T-helper 1 cell treated with Interleukin-12 subunit alpha and Interleukin-12 subunit beta and Interleukin-4 antibody, amounts not matched to agents 30 μg/mL and 1 μg/mL, for 36 hours (primary cell): ENCODE results near the gene EMX2.
"Not testable (repeated sequence)": the region's sequence is repeated elsewhere in the genome, so short reads cannot be mapped to it uniquely, and the experiment has no call there.

Experiments
- H3K27ac Mint-ChIP-seq: one replicate; pipeline ENCODE4 v1.8.0; 2021; ENCODE audit warnings: mild to moderate bottlenecking, mixed read lengths
- H3K27me3 Mint-ChIP-seq: one replicate; pipeline ENCODE4 v1.8.0; 2021; ENCODE audit warnings: low read depth, mixed read lengths
- H3K36me3 Mint-ChIP-seq: one replicate; pipeline ENCODE4 v1.8.0; 2021; ENCODE audit warnings: low read depth, mixed read lengths
- H3K4me1 Mint-ChIP-seq: one replicate; pipeline ENCODE4 v1.8.0; 2021; ENCODE audit warnings: low read depth, mixed read lengths
- H3K4me3 Mint-ChIP-seq: one replicate; pipeline ENCODE4 v1.8.0; 2021; ENCODE audit warnings: mild to moderate bottlenecking, moderate library complexity, mixed read lengths
- H3K9me3 Mint-ChIP-seq: one replicate; pipeline ENCODE4 v1.8.0; 2021; ENCODE audit warnings: mixed read lengths

EMX2 gene

DNA sequence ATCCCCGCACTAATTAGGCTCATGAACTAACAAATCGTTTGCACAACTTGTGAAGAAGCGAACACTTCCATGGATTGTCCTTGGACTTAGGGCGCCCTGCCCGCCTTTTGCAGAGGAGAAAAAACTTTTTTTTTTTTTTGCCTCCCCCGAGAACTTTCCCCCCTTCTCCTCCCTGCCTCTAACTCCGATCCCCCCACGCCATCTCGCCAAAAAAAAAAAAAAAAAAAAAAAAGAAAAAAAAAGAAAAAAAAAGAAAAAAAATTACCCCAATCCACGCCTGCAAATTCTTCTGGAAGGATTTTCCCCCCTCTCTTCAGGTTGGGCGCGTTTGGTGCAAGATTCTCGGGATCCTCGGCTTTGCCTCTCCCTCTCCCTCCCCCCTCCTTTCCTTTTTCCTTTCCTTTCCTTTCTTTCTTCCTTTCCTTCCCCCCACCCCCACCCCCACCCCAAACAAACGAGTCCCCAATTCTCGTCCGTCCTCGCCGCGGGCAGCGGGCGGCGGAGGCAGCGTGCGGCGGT is at the start of gene EMX2:
TSS of gene EMX2 (plus strand) at position 41 of the 519 bp plus-strand sequence. CDS start 522 bp downstream, outside the sequence.
- Mint-ChIP-seq H3K4me1 (peaks cover 12% of the 10 kb centered on the region), H3K27ac (peak within 1 kb of the TSS; percentile 84), H3K4me3 (no peak within 1 kb of the TSS), H3K36me3 (peaks cover 3% of the 10 kb centered on the region), H3K27me3 (peaks cover 90% of the 10 kb centered on the region), H3K9me3 (no peaks in the 10 kb centered on the region)

DNA sequence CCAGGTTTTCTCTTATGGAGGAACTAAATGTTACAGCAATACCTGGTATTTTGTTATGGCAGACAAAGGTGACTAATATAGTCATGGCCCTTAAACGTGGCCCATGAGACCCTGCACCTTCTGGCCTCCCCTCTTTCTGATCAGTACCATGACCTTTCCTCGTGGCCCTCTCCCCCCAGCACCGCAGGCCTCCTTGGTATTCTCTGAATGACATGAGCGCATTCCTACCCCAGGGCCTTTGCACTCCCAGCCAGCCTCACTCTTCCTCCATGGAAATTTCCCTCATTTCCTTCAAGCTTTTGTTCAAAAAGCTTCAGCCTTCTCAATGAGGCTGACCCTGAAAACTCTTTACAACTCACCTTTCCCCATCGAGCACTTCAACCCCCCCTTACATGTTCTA is 46.5 kb upstream of the EMX2 start:
- Mint-ChIP-seq H3K4me3 (no peak overlapping the region), H3K36me3 (no peaks in the 10 kb centered on the region), H3K4me1 (no peaks in the 10 kb centered on the region), H3K27me3 (peaks cover 40% of the 10 kb centered on the region), H3K27ac (no peak overlapping the region), H3K9me3 (no peaks in the 10 kb centered on the region)

DNA sequence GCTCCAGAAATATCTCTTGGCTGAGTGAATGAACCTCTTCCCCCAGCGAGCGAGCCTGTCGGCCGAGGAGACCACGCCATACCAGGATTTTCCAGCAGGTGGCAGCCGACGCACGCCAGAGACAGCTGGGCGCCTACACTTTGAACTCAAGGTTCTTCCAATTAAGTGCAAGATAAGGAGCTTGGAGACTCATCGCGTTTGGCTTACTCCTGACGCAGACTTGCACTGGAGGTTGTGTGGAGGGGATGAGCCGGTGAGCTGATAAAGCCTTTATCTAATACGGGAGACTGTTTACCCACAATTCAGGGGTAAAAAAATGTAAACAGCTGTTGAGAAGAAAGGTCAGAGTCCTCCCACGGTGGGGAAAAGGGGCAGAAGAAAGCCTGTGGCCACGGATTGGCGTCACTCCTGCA is 45.9 kb upstream of the EMX2 start:
- H3K4me3 Mint-ChIP-seq, result no peak overlapping the region
- H3K4me1 Mint-ChIP-seq, result no peaks in the 10 kb centered on the region
- no peaks in the 10 kb centered on the region for H3K36me3 Mint-ChIP-seq
- no peaks in the 10 kb centered on the region for H3K9me3 Mint-ChIP-seq
- no peak overlapping the region for H3K27ac Mint-ChIP-seq
- H3K27me3 Mint-ChIP-seq, result peaks cover 40% of the 10 kb centered on the region

DNA sequence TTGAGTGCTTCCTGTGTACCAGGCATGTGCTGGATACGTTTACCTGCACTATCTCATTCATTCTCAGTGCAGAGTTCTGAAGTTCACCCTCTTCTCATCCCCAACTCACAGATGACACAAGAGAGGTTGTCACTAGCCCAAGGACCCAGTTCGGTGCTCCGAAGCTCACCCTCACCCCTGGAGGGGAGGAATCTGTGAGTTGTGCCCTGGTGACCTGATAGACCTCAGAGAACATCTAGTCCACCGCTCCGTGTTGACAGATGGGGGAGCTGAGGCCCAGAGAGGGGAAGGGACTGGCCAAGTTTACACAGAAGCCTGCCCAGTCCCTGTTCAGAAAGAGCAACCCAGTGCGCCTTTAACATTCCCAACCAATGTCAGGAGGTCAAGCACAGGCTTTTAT is 44.8 kb upstream of the EMX2 start:
- Mint-ChIP-seq H3K27ac (no peak overlapping the region), H3K36me3 (no peaks in the 10 kb centered on the region), H3K27me3 (peaks cover 36% of the 10 kb centered on the region), H3K9me3 (no peaks in the 10 kb centered on the region), H3K4me3 (no peak overlapping the region), H3K4me1 (no peaks in the 10 kb centered on the region)

DNA sequence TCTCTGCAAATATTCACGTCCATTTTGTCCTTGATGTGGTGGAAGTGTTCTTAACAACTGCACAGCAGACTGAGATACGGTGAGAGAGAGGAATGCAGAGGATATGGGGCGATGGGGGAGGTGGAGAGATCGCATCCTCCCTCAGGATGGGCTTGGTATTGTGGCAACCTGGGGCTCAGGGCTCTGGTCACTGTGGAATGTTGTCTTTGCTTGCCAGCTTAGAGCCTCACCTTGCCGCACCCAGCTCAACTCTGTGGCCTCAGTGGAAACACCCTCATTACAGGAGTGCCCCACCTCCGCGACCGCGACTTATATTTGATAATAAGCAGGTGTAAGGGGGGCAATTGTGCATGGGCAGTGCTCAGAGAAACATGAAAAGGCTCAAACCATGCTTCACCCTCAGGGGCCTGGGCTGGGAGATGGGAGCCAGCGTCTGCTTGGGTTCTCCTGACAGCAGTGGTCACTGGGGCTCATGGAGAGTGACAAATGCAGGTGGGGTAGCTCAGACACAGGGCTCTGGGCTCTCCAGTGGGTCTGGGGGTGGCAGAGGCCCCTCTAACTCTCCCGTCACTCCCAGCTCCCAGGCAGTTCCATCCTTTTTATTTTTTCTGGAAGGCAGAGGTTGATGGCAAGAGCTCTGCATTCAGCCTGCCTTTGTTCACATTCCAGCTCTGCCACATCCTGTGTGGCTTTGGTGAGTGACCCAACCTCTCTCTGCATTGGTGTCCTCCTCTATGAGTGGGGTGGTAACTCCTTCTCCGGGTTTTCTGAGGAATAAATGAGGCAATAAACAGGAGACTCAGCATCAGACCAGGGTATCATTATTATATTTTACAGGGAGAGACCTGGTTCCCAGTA is 43.1 kb upstream of the EMX2 start:
- H3K27ac Mint-ChIP-seq, result no peak overlapping the region
- no peaks in the 10 kb centered on the region for H3K9me3 Mint-ChIP-seq
- H3K4me1 Mint-ChIP-seq, result no peaks in the 10 kb centered on the region
- no peaks in the 10 kb centered on the region for H3K36me3 Mint-ChIP-seq
- peaks cover 20% of the 10 kb centered on the region for H3K27me3 Mint-ChIP-seq
- H3K4me3 Mint-ChIP-seq, result no peak overlapping the region

DNA sequence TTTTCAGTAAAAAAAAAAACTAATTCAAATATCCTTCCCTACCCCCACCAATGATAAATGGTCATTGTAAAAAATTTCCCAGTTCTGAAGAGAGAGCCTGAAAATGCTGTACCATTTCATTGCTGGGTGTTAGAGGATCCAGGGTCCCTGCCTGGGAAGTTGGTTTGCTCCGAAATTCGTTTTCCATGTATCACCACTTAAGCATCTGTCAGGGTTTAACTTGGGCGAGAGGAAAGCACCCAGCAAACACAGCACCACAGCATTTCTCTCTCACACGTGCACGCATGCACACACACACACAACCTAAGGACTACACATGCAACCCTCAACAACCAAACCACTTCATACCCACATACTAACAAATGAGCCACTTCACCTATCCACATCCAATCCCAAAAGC is 42.1 kb upstream of the EMX2 start:
- Mint-ChIP-seq H3K27me3 (peaks cover 12% of the 10 kb centered on the region), H3K4me1 (no peaks in the 10 kb centered on the region), H3K9me3 (no peaks in the 10 kb centered on the region), H3K27ac (no peak overlapping the region), H3K4me3 (no peak overlapping the region), H3K36me3 (no peaks in the 10 kb centered on the region)

DNA sequence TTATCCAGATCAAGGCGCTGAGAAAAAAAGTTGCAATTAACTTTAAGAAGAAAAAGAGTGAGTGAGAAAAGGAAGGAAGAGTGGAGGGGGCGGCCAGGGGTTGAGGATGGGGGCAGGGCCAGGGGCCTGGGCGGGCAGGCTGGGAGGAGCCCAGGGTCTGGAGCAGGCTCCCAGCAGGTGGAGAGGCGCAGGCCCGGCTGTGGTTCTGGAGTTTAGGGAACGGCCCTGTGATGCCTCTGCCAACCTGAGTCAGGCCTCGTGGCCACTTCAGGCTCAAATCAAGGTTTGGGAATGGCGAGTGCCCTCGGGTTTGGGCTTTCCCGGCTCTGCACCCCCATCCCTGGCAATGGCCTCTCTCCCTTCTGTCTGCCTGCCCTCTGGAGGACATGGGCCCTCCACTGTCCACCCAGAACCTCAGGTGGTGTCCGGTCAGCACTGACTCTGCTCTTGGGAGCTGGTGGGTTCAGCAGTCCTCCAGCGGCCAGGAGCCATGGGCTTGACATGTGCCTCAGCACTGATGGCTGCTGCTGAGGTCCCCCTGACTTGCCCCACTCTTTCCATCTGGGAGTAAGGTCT is 41.0 kb upstream of the EMX2 start:
- Mint-ChIP-seq H3K36me3 (no peaks in the 10 kb centered on the region), H3K4me3 (no peak overlapping the region), H3K4me1 (no peaks in the 10 kb centered on the region), H3K27me3 (peaks cover 5% of the 10 kb centered on the region), H3K27ac (no peak overlapping the region), H3K9me3 (no peaks in the 10 kb centered on the region)

DNA sequence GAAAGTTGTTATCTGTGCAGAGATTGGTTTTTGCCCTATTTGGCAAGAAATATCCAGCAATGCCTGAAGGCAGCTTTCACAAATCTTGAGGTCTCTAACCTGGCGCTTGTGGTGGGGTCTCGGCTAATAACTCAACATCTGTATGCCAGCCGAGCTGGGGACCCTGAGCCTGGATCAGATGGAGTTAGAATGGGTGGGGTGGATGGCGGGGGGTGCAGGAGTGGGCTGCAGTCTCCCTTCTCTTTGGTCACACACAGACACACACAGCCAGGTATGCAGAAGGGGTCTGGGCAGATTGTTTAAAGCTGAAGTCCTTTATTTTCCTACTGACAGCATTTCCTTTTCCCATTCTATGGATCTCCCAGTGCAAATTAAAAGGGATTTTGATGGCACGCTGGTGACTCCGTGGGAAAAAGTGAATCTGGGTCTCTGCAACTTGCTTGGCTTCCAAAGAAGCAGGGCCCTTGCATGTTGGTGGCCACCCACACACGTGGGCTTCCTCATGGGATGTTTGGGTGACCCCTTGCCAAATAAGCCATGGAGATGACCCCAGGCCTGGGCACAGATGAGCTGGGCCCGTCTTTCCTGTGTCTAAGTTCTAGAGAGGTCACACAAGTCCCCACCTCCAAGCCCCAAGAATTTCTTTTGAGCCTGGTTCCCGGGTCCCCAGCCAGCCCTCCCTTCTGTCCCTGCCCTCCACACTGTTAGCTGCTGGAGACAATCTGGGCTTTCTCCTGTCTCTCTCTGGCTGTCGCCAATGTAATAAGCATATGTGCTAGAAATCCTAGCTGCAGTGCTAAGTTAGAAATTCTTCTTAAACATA is 39.9 kb upstream of the EMX2 start:
- Mint-ChIP-seq H3K27me3 (peaks cover 3% of the 10 kb centered on the region), H3K27ac (no peak overlapping the region), H3K4me3 (no peak overlapping the region), H3K4me1 (no peaks in the 10 kb centered on the region), H3K36me3 (no peaks in the 10 kb centered on the region), H3K9me3 (no peaks in the 10 kb centered on the region)

DNA sequence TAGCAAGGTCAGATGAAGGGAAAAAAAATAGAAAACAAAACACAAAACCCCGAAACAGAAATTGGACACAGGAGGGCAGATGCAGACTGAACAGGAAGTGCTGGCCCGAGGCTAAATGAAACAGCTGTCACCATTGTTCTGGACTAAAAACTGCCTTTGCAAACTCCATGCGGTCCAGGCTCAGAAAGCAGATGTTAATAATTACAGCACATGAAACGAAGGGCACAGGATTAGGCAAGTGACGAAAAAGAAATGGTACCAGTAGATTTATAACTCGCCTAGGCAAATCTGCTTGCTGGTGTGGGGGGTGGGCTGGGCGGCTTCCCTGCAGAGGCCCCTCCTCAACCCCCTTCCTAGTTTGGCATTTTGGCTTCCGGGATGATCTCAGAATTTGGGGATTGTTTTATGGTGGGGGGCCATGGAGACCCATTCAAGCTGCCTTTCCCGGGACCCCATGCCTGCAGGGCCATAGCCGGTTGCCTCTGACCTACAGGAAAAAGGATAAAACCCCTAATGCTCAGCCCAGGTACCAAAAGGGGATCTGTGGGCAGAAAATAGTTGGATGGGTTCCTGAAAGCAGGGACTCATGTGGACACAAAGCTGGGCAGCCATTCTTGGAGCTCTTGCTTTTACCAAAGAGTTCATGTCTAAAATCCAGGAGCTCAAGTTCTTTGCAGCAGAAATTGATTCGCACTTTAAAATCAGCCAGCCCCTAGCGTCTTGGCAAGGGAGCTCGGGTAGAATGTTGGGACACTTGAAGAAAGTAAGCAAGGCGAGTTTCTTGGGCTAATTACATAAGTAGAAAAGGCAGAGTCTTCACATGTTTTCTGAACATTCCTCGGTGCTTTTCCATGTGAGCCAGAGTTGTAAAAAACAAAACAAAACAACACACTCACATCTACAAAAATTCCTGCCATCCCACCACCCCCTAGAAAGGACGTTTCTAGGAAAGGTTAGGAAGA is 39.0 kb upstream of the EMX2 start:
- no peaks in the 10 kb centered on the region for H3K9me3 Mint-ChIP-seq
- H3K36me3 Mint-ChIP-seq, result no peaks in the 10 kb centered on the region
- H3K4me1 Mint-ChIP-seq, result no peaks in the 10 kb centered on the region
- H3K27ac Mint-ChIP-seq, result no peak overlapping the region
- H3K27me3 Mint-ChIP-seq, result peaks cover 3% of the 10 kb centered on the region
- H3K4me3 Mint-ChIP-seq, result no peak overlapping the region

DNA sequence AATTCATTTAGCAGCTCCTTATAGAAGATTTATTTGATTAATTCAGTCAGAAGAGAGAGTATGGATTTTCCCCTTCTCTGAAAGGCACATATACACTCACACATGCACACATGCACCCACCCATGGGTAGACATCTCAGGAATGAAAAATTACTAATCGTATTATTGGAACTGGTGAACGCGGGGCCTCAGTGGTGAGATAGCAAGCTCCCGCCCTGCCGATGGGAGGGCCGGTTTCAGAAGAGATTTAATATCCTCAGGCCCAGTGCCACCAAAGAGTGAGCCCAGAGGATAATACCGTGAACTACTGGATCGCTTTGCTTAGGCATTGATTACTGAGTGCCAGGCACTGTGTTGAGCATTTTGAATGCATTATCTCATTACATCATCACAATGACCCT is 38.0 kb upstream of the EMX2 start:
- Mint-ChIP-seq H3K36me3 (no peaks in the 10 kb centered on the region), H3K4me1 (no peaks in the 10 kb centered on the region), H3K4me3 (no peak overlapping the region), H3K9me3 (no peaks in the 10 kb centered on the region), H3K27ac (no peak overlapping the region), H3K27me3 (peaks cover 3% of the 10 kb centered on the region)

DNA sequence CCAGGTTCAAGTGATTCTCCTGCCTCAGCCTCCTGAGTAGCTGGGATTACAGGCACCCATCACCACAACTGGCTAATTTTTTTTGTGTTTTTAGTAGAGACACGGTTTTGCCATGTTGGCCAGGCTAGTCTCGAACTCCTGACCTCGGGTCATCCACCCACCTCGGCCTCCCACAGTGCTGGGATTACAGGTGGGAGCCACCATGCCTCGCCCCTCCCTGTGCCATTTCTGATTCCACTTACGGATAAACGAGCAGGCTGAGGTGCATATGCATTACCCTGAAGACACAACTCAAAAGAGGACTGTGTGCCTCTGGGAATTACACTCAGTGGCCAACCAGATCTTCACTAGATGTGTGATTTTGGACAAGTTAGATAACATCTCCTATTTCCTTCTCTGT is 35.5 kb upstream of the EMX2 start:
- not testable (repeated sequence) for H3K4me1 Mint-ChIP-seq, H3K36me3 Mint-ChIP-seq, H3K27me3 Mint-ChIP-seq, H3K27ac Mint-ChIP-seq, H3K9me3 Mint-ChIP-seq, H3K4me3 Mint-ChIP-seq

DNA sequence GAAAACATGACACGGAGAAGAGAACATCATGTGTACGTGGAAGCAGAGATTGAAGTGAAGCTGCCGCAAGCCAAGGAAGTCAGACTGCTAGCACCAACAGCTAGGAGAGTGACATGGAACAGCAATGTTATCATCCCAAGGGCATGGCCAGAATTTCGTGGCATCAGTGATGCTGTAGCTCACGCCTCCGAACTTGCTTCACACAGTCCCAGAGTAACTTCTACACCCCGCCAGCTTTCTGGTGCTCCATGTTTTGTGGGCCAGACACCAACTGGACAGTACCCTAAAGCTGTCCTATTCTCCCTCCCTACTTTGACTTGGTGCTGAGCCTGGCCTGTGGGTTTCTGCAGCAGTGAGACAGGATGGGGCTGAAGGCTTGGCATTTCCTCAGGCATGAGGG is 33.0 kb upstream of the EMX2 start:
- Mint-ChIP-seq H3K27me3 (peaks cover 3% of the 10 kb centered on the region), H3K9me3 (no peaks in the 10 kb centered on the region), H3K4me1 (no peaks in the 10 kb centered on the region), H3K36me3 (no peaks in the 10 kb centered on the region), H3K27ac (no peak overlapping the region), H3K4me3 (no peak overlapping the region)

DNA sequence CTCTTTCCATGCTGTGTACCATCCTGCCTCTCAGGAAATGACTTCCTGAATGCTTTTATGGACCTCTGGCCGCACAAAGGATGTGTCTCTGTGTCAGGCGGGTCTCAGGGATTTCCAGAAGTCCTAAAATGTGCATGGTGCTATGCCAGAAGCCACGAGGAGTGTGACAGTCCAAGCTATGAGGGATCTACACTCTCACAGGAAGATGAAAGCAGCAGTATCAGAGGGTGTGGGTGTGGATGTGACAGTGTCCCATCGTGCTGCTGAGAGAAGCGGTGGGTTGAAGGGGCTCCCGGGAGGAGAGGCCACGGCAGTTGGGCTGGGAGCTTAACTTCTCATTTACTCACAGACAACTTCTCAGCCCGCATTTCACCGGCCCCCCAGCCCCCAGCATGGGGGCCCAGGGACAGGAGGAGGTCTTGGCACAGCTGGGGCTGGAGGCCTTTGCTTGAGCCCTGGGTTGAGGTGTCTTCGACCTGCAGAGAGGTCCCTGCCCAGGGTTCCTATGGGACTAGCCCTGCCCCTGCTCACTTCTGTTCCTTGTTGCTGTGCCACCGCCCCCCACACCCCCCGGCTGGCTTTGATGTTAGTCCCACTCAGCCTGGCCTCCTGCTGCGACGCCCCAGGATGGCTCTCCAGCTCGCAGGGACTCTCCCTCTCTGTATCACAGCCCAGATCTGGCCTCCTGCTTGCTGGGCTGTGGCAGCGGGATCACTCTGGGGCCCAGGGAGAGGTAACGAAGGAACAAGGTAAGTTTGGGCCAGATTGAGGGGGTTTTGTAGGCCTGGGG is 30.8 kb upstream of the EMX2 start:
- Mint-ChIP-seq H3K27me3 (no peaks in the 10 kb centered on the region), H3K4me1 (no peaks in the 10 kb centered on the region), H3K36me3 (no peaks in the 10 kb centered on the region), H3K27ac (no peak overlapping the region), H3K9me3 (no peaks in the 10 kb centered on the region), H3K4me3 (no peak overlapping the region)
